HG03469 (cell line): Measurements from ENCODE around the gene KRT1.
"Not testable (repeated sequence)": the region's sequence is repeated elsewhere in the genome, so short reads cannot be mapped to it uniquely, and the experiment has no call there.

Experiments used
- ATAC-seq: cut with Tn5 transposase; IDR thresholded peaks from one replicate; pipeline ENCODE4 v1.9.1; 2021; ENCODE audit warnings: mild to moderate bottlenecking, moderate library complexity, moderate number of reproducible peaks; ENCODE audit not compliant: unreplicated experiment

Gene KRT1

DNA sequence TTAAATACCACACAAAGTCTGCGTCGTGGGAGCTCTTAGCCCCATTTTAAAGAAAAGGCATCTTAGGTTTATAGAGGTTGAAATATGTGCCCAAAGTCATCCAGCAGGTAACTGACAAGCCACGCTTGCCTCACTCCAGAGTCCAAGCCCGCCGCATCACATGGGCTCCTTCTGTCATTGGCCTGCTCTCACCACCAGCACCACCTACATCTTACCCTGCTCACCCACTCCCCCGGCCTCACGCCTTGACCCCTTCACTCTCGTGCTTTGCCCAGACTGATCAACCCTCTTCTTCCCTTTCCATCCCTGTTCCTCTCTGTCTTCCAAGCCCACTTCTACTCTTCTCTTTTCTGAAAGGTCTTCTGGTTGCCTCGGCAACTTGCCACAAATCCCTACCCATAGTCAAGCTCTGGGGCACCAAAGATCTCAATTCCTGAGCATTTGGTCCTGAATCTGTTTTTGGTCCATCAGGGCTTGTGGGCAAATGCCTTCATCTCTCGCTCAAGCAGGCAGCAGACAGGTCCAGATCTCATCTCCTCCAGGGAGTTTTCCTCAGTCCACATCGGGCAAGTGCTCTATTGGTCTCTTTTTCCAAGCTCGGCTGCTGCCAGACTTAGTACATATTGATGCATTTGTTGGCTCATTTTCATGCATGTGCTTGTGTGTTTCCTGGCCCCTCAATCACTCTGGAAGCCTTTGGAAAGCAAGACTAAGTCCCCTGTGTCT is 3.5 kb upstream of the KRT1 start:
- ATAC-seq = no peak

DNA sequence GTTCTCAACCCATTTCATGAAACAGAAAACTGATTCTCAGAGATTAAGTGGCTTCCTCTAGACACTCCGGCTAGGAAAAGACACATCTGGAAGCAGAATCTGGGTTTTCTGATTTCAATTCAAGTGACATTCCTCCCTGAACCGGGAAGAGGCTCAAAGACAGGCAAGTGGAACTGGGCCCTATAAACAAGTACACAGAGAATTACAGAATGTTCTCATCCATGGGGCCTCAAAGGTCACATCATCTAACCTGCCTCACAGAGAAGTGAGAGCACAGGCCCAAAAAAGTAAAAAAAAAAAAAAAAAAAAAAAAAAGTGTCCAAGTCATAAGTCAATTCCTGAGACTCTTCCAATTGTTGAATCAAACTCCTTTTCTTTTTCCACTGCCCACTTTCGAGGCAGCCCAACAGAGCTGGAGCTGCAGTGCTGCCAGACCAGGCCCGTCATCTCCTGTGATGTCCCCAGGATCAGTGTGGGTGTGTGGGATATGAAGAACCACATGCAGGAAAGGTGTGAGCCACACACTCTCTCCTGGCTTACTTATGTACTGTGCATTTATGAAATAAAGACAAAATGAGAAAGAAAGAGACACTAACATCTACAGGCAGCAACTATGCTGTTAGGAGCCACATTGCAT is 2.8 kb upstream of the KRT1 start:
- ATAC-seq = no peak

DNA sequence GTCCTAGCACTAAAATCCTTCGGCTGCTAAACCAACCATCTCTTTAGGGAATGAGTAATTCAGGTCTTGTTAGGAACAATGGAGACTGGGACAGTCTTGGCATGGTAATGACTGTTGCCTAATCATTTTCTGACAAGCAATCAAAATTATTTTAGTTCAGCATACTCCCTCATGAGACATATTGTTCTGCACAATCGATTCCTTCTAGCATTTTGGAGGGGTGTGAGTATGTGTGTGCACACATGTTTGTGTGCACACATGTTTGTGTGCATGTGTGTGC is 2.1 kb upstream of the KRT1 start:
- no peak for ATAC-seq

DNA sequence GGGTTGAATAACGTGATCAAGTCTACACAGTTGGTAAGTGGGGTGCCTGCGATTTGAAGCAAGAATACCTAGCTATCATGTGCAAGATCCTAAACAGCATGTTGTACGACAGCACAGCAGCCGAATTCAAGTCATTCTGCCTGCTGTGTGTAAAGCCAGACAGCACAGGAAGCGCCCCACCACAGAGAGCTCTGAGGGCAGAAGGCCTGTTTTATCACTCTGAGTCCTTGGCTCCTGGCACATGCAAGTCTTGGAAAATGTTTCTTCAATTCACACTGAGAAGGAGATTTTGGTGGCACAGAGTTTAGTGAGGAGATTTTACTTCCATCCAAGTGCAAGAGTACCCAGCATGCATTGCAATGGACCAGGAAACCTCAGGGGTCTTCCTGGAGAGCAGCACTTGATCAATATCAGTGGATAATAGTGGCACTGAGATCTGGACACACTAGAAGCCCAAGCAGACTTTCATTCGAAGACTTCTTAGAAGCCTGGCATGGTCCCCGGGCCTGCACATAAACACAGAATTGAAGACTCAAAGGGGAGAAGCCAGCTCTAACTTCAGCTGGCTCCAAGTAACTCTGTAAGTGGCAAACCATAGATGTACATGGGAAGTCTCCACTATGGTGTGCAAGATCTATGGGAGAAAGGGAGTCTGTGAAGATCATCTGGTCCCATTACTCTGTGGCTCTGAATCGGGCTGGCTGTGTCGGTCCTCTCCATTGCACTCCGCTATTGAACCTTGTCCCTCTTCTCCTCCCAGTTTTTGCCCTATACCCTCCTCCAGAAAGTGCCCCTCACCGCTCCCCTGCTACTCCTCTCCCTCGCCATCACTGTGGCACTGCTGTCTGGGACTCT is 1.5 kb upstream of the KRT1 start:
- no peak for ATAC-seq

DNA sequence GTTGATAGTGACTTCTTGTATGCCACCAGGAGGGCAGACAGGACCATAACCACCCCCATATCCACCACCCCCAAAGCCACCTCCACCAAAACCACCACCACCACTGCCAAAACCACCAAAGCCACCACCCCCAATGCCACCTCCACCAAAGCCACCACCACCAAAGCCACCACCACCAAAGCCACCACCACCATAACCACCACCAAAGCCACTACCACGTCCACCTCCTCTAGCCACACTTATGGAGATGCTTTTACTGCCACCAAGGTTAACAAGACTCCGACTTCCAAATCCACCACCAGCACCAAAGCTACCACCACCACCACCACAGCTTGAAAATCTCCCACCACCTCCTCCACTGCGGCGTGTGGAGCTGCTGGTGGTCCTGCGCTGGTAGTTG is 332 bp downstream of the KRT1 start:
- no peak for ATAC-seq

DNA sequence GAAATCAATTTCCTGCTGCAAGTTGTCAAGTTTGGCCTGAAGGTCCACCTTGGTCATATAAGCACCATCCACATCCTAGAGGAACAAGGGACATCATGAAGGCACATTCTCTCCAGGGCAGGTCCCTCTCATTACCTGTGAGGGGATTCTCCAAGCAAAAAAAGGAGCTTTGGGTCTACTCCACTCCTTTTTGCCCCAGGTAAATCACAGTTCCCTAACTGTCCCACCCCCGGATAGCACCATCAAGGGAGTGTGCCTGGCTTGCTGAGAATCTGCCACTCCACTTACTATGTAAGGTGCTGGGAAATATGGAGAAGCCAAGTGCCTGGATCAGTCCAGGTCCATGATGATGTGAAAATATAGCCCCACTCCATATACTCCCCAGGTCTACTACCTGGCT is 2.5 kb downstream of the KRT1 start:
- no peak for ATAC-seq

DNA sequence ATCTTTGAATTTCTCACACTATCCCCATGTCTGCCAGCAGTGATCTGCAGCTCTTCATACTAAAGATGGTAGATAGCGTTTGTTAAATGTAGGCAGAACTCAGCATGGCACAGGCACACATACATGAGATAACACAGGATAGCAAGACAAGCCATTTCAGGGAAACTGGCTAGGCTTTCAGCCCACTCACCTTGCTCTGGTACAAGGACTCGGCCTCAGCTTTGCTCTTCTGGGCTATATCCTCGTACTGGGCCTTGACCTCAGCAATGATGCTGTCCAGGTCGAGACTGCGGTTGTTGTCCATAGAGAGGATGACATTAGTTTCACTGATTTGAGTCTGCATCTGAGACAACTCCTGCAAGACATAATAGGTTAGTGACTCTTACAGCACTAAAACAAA is 3.1 kb downstream of the KRT1 start:
- no peak for ATAC-seq

DNA sequence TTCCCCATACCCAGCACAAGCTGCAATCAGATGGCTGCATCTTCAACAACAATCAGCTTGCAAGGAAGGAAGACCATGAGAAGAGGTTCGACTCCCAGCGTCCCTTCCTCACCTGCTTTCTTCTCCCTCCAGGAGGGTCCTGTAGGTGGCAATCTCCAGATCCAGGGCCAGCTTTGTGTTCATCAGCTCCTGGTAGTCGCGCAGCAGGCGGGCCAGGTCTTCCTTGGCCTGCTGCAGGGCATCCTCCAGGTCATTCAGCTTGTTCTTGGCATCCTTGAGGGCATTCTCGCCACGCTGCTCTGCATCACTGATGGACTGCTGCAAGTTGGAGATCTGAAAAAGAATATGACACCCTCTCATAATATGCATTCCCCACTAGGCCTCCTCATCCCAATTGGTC is 4.0 kb downstream of the KRT1 start:
- no peak for ATAC-seq

DNA sequence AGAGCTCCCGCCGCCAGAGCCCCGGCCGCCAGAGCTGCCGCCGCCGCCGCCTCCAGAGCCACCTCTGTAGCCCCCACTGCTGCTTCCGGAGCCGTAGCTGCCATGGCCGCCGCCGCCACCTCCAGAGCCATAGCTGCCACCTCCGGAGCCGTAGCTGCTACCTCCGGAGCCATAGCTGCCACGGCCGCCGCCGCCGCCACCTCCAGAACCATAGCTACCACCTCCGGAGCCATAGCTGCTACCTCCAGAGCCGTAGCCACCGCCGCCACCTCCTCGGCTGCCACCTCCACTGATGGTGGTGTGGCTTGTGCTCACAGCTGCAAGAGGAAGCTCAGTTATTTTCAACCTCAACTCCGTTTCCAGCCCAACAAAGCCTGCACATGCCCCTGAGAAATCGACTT is 4.9 kb downstream of the KRT1 start:
- no peak for ATAC-seq

DNA sequence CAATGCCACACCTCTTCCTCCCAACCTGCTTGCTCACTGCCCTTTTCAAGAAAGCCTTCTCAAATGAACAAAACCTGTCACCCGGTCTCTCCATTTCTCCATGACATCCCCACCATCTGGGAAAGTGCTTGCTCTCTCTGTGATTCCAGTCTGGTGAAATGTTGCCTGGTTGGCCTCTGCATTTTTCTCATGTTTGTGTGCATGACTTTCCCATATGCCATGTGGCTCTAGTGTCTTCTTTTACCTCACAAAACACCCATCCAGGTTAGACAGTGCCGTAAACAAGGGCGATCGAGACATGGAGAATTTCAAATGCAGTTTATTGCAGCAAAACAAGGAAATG is 5.8 kb downstream of the KRT1 start:
- ATAC-seq = no peak

DNA sequence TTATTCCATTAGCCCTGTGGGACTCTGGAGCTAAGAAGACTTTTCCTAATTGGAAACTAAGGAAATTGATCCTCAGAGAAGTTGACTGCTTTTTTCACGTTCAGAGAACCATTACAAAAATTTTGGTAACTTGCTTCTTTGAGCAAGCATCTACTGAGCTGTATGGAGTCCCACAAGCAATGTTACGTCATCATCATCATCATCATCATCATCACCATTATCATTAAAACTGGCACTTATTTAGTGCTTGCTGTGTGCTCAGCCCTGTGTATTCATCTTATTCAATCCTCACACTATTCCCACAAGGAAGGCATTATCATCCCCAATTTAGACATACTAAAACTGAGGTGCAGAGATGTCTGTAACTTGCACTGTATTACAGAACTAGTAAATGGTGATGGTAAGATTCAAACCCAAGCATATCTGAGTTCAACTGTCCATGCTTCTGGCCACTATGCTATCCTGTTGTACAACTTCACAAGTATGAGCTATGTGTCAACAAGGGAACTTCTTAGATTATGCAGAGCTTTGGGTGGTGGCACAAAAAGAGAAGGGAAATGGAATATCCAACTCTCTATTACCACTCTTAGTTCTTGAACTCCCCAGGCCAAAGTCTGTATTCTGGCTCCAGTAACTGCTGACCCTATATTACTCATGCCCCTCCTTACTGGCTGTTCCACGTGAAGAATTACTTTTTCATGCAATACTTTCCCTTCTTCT is 6.3 kb downstream of the KRT1 start:
- no peak for ATAC-seq

DNA sequence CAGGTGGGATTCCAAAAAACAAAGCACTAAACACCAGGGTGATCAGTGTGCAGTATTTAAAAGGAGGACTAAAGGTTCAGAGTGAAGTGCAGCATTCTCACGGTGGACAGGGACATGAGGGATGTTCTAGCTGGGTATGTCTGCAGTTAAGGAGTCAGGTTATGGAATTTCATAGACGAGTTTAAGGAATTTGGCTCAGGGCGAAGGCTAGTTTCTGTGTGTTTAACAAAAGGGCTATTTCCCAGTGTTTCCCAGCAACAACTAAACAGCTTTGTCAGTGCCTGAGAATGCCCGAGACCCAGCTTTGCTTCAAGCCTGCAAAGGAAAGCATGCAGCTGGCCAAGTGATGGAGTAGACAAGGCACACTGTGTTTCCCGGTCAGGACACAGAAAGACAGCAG is 7.0 kb downstream of the KRT1 start:
- ATAC-seq = no peak

DNA sequence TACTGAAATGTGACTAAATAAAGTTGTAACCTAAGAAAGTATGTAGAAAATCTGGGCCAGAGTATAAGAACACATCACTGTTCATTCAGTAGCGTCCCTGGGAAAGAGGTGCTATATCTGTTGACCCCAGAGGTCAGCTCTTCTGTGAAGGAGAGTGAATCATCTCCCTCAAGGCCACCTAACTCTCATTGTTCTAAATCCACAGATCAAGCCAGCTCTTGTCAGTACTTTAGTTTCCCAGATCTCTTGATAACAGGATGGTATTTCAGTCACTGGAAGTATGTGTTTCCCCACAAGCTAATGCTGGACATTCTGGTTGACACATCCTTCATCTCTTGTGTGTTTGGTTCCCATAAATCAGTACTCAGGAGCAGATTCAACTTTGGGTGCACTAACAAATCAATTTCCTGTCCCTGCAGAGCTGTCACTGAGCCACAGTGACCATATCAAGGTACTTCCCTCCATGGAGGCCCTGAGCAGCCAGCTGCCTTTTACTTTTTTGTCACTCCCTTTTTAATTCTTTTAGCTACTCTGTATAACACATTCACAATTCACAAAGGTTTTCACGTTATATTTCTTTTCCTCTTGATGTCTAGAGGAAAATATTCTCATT is 7.8 kb downstream of the KRT1 start:
- no peak for ATAC-seq

DNA sequence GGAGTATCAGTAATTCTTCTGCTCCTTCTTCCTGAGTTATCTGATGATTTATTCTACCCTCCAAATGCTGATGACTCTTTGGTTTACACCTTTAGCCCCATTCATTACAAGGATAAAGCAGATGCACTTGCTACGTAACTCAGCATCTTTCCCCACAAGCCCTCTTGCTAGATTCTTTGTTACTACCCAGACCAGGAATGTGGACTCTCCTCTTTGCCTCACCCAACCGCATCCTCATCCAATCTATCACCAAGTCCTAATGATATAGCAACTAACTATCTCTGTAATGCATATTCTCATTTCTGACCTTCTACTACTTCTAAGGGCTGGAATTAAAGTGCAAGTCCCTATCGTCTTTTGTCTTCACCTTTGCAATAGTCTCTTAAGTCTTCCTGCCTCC is 9.2 kb downstream of the KRT1 start:
- no peak for ATAC-seq

DNA sequence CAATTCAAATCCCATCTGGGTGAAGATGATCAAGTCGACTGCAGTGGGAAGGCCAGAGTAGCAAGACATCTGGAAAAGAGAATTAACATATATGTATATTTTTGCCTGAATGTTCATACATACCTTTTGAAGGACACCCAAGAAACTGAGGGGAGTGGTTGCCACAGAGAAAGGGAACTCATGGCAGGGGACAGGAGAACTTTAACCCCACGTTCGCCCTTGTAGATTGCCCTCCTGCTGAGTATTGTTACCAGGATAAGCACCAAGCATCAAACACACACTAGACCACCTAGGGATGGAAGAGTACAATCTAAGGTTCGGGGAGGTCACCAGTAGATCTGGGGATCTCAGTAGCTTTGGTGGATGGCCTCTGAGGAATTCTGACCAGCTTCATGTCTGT is 9.7 kb downstream of the KRT1 start:
- ATAC-seq = no peak

DNA sequence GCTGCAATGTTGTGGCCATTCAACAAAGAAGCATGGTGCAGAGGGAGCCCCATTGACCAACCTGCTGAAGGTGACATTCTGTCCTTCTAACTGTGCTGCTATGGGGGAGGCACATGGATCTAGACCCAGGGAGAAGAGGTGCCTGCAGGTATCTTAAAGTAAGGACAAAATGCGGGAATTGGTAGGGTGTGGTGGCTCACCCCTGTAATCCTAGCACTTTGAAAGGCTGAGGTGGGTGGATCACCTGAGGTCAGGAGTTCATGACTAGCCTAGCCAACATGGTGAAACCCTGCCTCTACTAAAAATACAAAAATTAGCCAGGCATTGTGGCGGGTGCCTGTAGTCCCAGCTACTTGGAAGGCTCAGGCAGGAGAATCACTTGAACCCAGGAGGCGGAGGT is 10.3 kb downstream of the KRT1 start:
- ATAC-seq = not testable (repeated sequence)

DNA sequence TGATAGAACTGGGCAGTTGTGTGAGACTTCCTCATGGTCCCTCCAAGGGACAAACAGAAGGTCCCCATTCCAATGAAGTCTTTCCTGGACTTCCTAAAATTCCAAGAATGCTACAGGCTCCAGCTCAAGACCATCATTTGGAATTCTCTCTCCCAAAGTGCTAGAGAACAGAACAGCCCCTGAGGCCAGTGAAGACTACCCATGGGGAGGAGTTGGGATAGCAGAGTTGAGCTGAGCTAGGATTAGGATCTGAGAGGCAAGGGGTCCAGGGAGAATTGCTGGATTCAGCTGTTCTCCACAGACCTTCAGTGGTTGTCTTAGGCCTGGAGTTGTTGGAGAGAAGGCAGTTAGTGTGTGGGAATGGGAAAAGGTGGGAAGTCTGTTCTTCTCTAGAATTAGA is 10.8 kb downstream of the KRT1 start:
- no peak for ATAC-seq

DNA sequence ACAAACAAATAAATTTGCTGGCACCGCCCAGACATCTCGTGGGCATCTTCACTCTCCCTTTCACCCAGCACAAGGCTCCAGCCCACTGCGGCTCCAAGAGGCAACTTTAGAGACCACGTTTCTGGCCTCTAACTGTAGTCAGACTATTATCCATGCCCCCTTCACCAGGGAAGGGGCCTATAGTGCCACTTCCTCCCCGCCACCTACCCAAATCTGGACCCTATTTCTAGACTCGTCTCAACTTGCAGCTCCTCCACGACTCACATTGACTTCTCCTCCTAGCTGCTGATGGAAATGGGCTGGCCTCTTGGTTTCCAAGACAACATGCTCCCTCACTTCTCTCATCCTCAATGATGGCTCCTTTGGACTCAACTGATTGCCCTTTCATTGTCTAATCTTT is 12.3 kb downstream of the KRT1 start:
- ATAC-seq = no peak

DNA sequence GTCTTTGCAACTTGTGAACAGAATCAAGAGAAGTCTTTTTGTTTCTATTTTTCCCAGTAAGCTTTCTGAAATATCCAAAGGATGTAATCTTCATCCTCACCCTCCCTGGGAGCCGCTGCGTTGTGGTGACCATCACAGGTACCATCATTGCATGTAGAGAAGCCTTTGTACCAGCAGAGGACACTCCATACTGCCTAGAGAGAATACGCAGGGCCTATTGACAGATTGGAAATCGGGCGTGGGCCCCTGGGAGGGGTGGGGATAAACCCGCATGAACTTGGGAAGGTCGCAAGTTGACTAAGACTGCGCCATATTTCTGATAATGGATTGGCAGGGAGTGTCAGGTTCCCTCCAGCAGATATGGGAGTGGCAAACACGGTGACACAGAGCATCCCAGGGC is 12.7 kb downstream of the KRT1 start:
- no peak for ATAC-seq

DNA sequence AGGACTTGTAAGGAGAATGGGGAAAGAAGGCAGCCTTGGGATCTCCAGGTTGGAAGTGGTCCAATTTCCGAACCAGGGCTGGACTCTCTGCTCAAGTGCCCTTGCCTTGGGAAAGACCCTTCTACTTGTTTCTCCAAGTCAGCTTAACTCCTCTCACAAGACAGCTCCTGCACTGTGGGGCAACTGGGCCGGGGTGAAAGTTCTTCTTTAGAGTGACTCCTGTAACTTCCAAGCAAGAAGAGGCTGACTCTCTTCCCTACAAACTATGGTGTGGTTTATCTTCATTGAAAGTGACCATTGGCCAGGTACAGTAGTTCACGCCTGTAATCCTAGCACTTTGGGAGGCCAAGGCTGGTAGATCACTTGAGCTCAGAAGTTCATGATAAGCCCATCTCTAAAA is 13.7 kb downstream of the KRT1 start:
- ATAC-seq = no peak

DNA sequence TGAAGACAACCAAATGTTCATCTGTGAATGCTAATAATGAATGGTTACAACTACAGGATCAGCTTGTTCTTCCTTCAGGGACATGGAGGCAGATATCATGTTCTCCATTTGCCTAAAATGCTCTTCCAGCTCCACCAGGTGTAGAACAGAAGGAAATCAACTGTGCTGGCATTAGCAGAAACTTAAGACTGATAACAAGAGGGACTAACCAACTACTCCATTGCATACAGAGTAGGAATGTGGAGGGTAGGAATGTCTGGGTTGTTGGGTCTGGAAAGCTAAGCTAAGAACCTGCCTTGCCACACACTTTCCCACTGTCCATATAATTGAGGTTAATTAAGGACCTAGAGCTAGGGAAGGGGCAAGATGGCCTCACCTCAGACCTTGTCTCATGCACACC is 16.8 kb downstream of the KRT1 start:
- no peak for ATAC-seq

DNA sequence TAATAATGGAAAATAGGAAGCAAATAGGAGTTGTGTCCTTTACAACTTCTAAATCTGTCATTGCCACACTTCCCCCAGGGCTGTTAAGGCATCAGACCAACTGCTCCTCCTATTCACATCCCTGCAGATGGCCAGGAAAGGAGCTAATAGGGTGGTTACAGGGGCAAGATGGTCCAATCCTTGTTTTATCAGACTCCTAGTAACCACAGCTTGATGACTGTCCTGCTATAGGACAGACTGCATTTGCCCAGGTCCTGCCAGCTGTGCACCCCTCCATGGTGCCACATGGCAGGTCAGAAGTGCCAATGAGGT is 17.3 kb downstream of the KRT1 start:
- ATAC-seq = no peak
